ENCODE data around the gene HMGN3. TPM values are rescaled to one million over a fixed set of nuclear protein-coding genes. Genes with fewer than 3 reads are reported as not detected.

The HMGN3 gene
- total RNA-seq, 3 donors from 2014 or later (not counting 1 experiment from before 2014, with no cell fraction given), result 57.3 to 65.1 (median 58.2) TPM

GRCh38 chr6:79250559-79250958 lies 16.1 kb upstream of the HMGN3 start:
- Histone ChIP-seq H3K4me1 (ENCODE audit: control insufficient read depth, insufficient read depth, low read length) (no peaks in the 10 kb centered on the region), H3K27ac (ENCODE audit: low read length) (no peak overlapping the region), H3K9me3 (ENCODE audit: control insufficient read depth, insufficient read depth, low read length) (no peaks in the 10 kb centered on the region), H3K36me3 (ENCODE audit: control insufficient read depth, insufficient read depth, low read length) (no peaks in the 10 kb centered on the region), H3K4me3 (ENCODE audit: low read length) (no peak overlapping the region), H3K27me3 (ENCODE audit: control insufficient read depth, insufficient read depth, low read length) (no peaks in the 10 kb centered on the region)
- peak; percentile 19 for TF ChIP-seq CTCF (IDR thresholded peaks at IDR 0.05)
- no peak overlapping the region for H3K27ac Mint-ChIP-seq
- intact Hi-C loops (cut with micrococcal nuclease), result no loop called here
- H3K36me3 Mint-ChIP-seq, result no peaks in the 10 kb centered on the region
- H3K4me1 Mint-ChIP-seq, result no peaks in the 10 kb centered on the region
- H3K27me3 Mint-ChIP-seq (ENCODE audit: low read depth in 2 of 2), result no peaks in the 10 kb centered on the region
- no peak overlapping the region for H3K4me3 Mint-ChIP-seq
- ATAC-seq (no peak), DNase-seq (no peak)
- H3K9me3 Mint-ChIP-seq, result no peaks in the 10 kb centered on the region
- no CpG with 5 or more reads among the region's 2 CpGs for WGBS (ENCODE audit: insufficient coverage)

DNA sequence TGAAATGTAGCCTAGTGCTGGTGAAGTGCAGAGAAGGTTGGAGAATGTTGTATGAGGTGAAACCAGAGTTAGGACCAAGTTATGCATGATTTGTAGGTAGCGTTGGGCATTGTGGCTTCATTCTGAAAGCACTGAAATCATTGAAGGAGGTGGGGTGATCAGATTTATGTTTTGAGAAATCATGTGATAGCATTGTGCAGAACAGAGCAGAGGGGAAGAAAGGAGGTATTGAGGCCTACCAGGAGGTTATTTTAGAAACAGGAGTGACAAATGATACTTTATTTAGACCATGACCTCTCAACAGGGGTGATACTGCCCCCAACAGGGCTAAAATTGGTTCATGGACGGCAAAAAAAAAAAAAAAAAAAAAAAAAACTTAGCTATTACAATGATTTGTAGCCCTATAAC lies 15.6 kb upstream of the HMGN3 start:
- WGBS (ENCODE audit: insufficient coverage), result 87% methylated on average over 1 of the region's 2 CpGs

DNA sequence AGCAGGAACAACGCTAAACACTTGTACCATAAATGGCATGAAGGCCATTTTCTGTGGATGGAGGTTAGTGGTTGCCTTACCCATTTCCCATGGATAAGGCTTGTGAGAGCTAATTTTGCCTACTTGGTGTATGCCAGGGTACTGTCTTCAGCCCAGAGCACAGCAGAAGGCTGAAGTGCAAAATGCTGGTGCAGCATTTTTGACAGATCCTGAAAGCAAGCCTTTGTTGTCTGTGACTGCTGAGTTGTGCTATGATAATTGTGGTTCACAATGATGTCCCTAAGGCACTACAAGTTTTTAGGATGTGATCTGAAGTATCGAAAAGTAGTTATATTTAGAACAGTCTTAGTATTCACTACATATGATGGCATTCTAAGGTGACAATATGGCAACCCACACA lies 14.7 kb upstream of the HMGN3 start:
- no peaks in the 10 kb centered on the region for H3K4me1 ChIP-seq (ENCODE audit: control insufficient read depth, insufficient read depth, low read length)
- no peaks in the 10 kb centered on the region for H3K27me3 ChIP-seq (ENCODE audit: control insufficient read depth, insufficient read depth, low read length)
- no peaks in the 10 kb centered on the region for H3K4me1 Mint-ChIP-seq
- H3K36me3 ChIP-seq (ENCODE audit: control insufficient read depth, insufficient read depth, low read length), result no peaks in the 10 kb centered on the region
- intact Hi-C loops (cut with micrococcal nuclease), result no loop called here
- H3K4me3 ChIP-seq (ENCODE audit: low read length), result no peak overlapping the region
- no peak for ATAC-seq
- H3K4me3 Mint-ChIP-seq, result no peak overlapping the region
- 100% methylated on average over 1 of the region's 2 CpGs for WGBS (ENCODE audit: insufficient coverage)
- H3K9me3 ChIP-seq (ENCODE audit: control insufficient read depth, insufficient read depth, low read length), result no peaks in the 10 kb centered on the region
- no peak for DNase-seq
- no peaks in the 10 kb centered on the region for H3K9me3 Mint-ChIP-seq
- no peaks in the 10 kb centered on the region for H3K27me3 Mint-ChIP-seq (ENCODE audit: low read depth in 2 of 2)
- H3K27ac Mint-ChIP-seq, result no peak overlapping the region
- no peak for TF ChIP-seq CTCF (IDR thresholded peaks at IDR 0.05)
- no peaks in the 10 kb centered on the region for H3K36me3 Mint-ChIP-seq
- H3K27ac ChIP-seq (ENCODE audit: low read length), result no peak overlapping the region

More for the DNA sequence above, 15.6 kb upstream of the HMGN3 start:
- Mint-ChIP-seq H3K36me3 (no peaks in the 10 kb centered on the region), H3K9me3 (no peaks in the 10 kb centered on the region), H3K4me3 (no peak overlapping the region), H3K27ac (no peak overlapping the region), H3K27me3 (ENCODE audit: low read depth in 2 of 2) (no peaks in the 10 kb centered on the region), H3K4me1 (no peaks in the 10 kb centered on the region)
- no peak for ATAC-seq
- DNase-seq, result peak in 1 of 2 donors; percentile 52
- TF ChIP-seq CTCF (IDR thresholded peaks at IDR 0.05), result peak; percentile 41
- Histone ChIP-seq H3K27ac (ENCODE audit: low read length) (no peak overlapping the region), H3K4me3 (ENCODE audit: low read length) (no peak overlapping the region), H3K27me3 (ENCODE audit: control insufficient read depth, insufficient read depth, low read length) (no peaks in the 10 kb centered on the region), H3K9me3 (ENCODE audit: control insufficient read depth, insufficient read depth, low read length) (no peaks in the 10 kb centered on the region), H3K4me1 (ENCODE audit: control insufficient read depth, insufficient read depth, low read length) (no peaks in the 10 kb centered on the region), H3K36me3 (ENCODE audit: control insufficient read depth, insufficient read depth, low read length) (no peaks in the 10 kb centered on the region)
- intact Hi-C loops (cut with micrococcal nuclease), result no loop called here

DNA sequence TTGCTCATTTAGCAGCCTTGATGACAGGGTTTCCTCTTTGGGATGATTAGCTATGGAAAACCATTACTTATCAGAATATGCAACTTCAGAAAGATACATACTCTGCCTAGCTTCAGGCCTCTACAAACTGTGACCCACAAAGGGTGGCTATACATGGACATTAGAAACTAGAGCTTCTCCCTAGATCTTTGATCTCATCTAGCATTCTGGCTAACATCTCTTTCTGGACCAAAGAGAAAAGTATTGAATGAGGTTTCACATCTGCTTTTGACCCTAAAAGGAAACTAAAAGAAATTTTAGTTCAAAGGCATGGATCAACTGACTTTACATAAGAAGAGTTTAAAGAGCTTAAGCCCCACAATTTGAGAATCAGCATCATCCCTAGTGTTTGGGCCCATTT lies 12.4 kb upstream of the HMGN3 start:
- ATAC-seq (no peak), DNase-seq (no peak)
- Mint-ChIP-seq H3K36me3 (no peaks in the 10 kb centered on the region), H3K27ac (no peak overlapping the region), H3K27me3 (ENCODE audit: low read depth in 2 of 2) (no peaks in the 10 kb centered on the region), H3K4me3 (no peak overlapping the region), H3K4me1 (no peaks in the 10 kb centered on the region), H3K9me3 (no peaks in the 10 kb centered on the region)
- Histone ChIP-seq H3K9me3 (ENCODE audit: control insufficient read depth, insufficient read depth, low read length) (no peaks in the 10 kb centered on the region), H3K27ac (ENCODE audit: low read length) (no peak overlapping the region), H3K36me3 (ENCODE audit: control insufficient read depth, insufficient read depth, low read length) (no peaks in the 10 kb centered on the region), H3K4me3 (ENCODE audit: low read length) (no peak overlapping the region), H3K4me1 (ENCODE audit: control insufficient read depth, insufficient read depth, low read length) (no peaks in the 10 kb centered on the region), H3K27me3 (ENCODE audit: control insufficient read depth, insufficient read depth, low read length) (no peaks in the 10 kb centered on the region)
- intact Hi-C loops (cut with micrococcal nuclease), result no loop called here
- TF ChIP-seq CTCF (IDR thresholded peaks at IDR 0.05), result no peak

Measured in natural killer cell (primary cell).